Measurements from ENCODE around the gene ASTN2. TPM values are rescaled to one million over a fixed set of nuclear protein-coding genes. Genes with fewer than 3 reads are reported as not detected.
"Not testable (repeated sequence)": the region's sequence is repeated elsewhere in the genome, so short reads cannot be mapped to it uniquely, and the experiment has no call there.

Gene ASTN2
- total RNA-seq, 4 donors from 2014 or later = 0.97 to 4.7 (median 3.0) TPM

GRCh38 chr9:116929621-116930020 lies 485.2 kb downstream of the ASTN2 start:
- intact Hi-C loops (cut with DNase I; ENCODE audit: low total_unique reads) = no loop called here
- DNase-seq (ENCODE audit: low spot score in 2 of 2) = no peak
- TF ChIP-seq CTCF (IDR thresholded peaks at IDR 0.05) (no peak), POLR2A (IDR thresholded peaks at IDR 0.05) (no peak)
- 78 to 81% methylated on average over 3 of the region's 3 CpGs for WGBS, 2 donors
- no peak overlapping the region for H3K4me3 ChIP-seq (ENCODE audit: low read depth, poor library complexity, severe bottlenecking)

GRCh38 chr9:116928884-116929283 lies 486.0 kb downstream of the ASTN2 start:
- WGBS, 2 donors = 51 to 57% methylated on average over 4 of the region's 4 CpGs

DNA sequence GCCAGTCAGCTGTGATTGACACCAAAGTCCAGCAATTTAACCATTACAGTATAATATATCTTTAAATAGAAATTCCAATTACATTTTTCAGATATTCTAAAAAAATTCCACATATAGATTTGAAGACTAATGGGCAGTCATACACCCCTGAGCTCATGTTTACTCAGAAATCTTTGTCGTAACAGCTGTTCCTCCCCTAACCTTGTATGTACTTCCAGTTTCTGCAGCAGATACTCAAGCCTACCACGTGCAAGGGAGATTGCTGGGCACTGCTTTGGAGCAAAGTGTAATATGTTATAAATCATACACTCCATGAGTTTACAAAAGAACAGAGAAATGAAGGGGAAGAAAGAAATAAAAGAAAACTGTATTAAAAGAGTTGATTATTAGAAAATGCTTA lies 486.6 kb downstream of the ASTN2 start:
- WGBS, 2 donors = 54 to 55% methylated on average over 2 of the region's 2 CpGs
- TF ChIP-seq CTCF (IDR thresholded peaks at IDR 0.05) (no peak), POLR2A (IDR thresholded peaks at IDR 0.05) (no peak)
- H3K4me3 ChIP-seq (ENCODE audit: low read depth, poor library complexity, severe bottlenecking) = no peak overlapping the region
- DNase-seq (ENCODE audit: low spot score in 2 of 2) = no peak
- intact Hi-C loops (cut with DNase I; ENCODE audit: low total_unique reads) = no loop called here

More at GRCh38 chr9:116928884-116929283, 486.0 kb downstream of the ASTN2 start:
- intact Hi-C loops (cut with DNase I; ENCODE audit: low total_unique reads) = no loop called here
- TF ChIP-seq CTCF (IDR thresholded peaks at IDR 0.05) = no peak
- no peak for TF ChIP-seq POLR2A (IDR thresholded peaks at IDR 0.05)
- DNase-seq (ENCODE audit: low spot score in 2 of 2) = no peak
- H3K4me3 ChIP-seq (ENCODE audit: low read depth, poor library complexity, severe bottlenecking) = no peak overlapping the region

DNA sequence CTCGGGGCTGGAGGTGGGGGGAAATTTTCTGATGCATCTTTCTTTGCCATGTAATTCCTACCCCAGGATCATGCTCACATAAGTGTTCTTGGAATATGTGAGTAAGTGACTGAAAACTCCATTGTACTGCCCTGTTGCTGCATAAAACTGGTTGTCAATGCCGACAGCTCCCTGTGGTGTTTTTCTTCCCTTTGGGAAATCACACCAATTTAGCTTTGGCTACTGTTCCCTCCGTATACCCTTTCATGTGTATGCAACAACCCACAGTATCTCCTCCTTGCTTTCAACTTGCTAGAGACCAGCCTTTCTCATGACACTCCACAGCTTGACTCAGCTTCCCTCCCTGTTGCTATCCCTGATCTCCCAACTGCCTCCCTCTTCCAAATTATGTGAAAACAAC lies 487.1 kb downstream of the ASTN2 start:
- 72 to 81% methylated on average over 3 of the region's 3 CpGs for WGBS, 2 donors
- no peak for DNase-seq (ENCODE audit: low spot score in 2 of 2)
- intact Hi-C loops (cut with DNase I; ENCODE audit: low total_unique reads) = no loop called here
- no peak for TF ChIP-seq CTCF (IDR thresholded peaks at IDR 0.05)
- no peak for TF ChIP-seq POLR2A (IDR thresholded peaks at IDR 0.05)
- H3K4me3 ChIP-seq (ENCODE audit: low read depth, poor library complexity, severe bottlenecking) = no peak overlapping the region

- intact Hi-C loops (cut with DNase I; ENCODE audit: low total_unique reads) = no loop called here
- H3K4me3 ChIP-seq (ENCODE audit: low read depth, poor library complexity, severe bottlenecking) = no peak overlapping the region
- DNase-seq (ENCODE audit: low spot score in 2 of 2) = no peak
- TF ChIP-seq CTCF (IDR thresholded peaks at IDR 0.05) = no peak
- no peak for TF ChIP-seq POLR2A (IDR thresholded peaks at IDR 0.05)
Measured at GRCh38 chr9:116925121-116925520, 489.7 kb downstream of the ASTN2 start.

DNA sequence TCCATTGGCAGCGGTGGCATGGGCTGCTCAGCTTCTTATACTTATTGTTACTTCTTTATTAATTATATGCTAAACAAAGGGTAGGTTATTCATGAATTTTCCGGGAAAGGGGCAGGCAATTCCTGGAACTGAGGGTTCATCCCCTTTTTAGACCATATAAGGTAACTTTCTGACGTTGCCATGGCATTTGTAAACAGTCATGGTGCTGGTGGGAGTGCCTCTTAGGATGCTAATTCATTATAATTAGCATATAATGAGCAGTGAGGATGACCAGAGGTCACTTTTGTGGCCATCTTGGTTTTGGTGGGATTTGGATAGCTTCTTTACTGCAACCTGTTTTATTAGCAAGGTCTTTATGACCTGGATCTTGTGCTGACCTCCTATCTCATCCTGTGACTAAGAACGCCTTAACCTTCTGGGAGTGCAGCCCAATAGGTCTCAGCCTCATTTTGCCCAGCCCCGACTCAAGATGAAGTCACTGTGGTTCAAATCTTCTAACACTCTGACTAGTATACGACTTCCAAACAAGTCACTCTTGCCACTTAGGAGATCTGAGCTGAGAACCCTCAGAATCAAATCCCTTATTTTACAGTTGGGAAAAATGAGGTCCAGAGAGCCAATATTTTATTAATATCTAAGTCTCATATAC lies 490.3 kb downstream of the ASTN2 start:
- TF ChIP-seq POLR2A (IDR thresholded peaks at IDR 0.05) = no peak
- TF ChIP-seq CTCF (IDR thresholded peaks at IDR 0.05) = no peak
- intact Hi-C loops (cut with DNase I; ENCODE audit: low total_unique reads) = no loop called here
- WGBS, 2 donors = 83 to 88% methylated on average over 6 of the region's 6 CpGs
- no peak overlapping the region for H3K4me3 ChIP-seq (ENCODE audit: low read depth, poor library complexity, severe bottlenecking)
- no peak for DNase-seq (ENCODE audit: low spot score in 2 of 2)

DNA sequence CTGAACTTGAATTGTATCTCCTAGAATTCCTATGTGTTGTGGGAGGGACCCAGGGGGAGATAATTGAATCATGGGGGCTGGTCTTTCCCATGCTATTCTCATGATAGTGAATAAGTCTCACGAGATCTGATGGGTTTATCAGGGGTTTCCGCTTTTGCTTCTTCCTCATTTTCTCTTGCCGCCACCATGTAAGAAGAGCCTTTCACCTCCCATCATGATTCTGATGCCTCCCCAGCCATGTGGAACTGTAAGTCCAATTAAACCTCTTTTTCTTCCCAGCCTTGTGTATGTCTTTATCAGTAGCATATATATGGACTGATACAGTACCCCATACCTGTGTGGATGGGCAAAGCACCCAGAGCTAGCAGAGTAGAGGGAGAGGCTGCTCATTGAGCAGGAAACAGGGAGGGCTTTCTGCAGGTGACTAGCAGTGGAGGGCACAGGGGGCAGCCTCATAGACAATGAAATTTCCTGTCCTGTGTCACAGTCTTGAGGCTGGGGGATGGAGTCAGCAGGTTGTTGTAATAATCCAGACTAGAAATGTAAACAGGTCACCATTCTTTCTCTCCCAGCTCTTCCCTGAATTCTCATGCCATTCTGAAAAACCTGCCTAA lies 496.9 kb downstream of the ASTN2 start:
- intact Hi-C loops (cut with DNase I; ENCODE audit: low total_unique reads); H3K4me3 ChIP-seq (ENCODE audit: low read depth, poor library complexity, severe bottlenecking); DNase-seq (ENCODE audit: low spot score in 2 of 2): not testable (repeated sequence)
- 83 to 84% methylated on average over 3 of the region's 3 CpGs for WGBS, 2 donors

All from lower leg skin (tissue), 4 donors.